HG03025 (cell line): ENCODE data around the gene PSORS1C1.
"Not testable (repeated sequence)": the region's sequence is repeated elsewhere in the genome, so short reads cannot be mapped to it uniquely, and the experiment has no call there.

Experiments
- ATAC-seq: cut with Tn5 transposase; IDR thresholded peaks from one replicate; pipeline ENCODE4 v1.9.1; 2021; ENCODE audit warnings: mild to moderate bottlenecking, moderate library complexity; ENCODE audit not compliant: unreplicated experiment, low FRiP score

The PSORS1C1 gene

DNA sequence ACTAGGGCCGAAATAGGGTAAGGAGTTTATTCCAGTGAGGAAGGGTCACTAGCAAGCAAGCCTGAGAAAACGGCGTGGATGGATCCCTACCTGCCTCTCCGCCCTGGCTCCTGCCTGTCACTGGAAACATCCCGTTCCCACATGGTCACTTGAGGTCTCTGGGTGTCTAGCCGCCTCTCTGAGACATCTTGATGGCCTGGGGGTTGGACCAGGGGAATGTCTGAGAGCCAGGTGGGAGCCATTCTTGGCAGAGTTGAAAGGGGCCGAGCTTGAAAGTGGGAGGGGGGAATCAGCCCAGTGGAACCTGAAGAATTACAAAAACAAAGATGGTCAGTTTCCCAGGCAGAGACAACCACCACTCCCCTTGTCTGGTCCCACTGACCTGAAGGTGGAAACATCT lies 42.0 kb downstream of the PSORS1C1 start:
- ATAC-seq = no peak

DNA sequence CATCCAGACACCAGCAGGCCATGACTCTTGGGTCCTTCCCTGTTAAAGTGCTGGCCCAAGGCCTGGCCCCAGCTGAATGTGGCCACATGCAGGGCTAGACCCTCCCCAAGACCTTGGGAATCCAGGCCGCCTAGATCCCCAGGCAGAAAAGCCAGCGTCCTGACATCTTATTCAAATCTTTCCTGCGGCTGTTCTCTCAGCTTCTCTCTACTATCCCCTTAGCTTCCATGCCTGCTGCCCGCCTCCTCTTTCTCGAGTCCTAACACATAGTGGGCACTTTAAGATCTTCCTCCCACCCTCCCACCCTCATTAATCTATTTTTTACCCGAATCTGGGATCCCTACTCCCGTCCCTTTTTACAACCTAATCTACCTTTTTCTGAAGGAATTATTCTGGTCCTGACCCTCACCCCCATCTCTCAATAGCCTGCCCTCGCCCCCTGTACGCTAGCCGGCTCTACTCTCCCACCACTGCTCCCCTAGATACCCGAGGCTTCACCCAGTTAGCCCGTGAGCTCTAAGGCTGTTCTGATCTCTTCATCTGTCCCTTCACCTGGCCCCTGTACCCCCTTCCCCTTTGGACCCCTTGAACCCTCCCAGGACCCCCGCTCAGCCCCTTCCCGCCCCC lies 43.0 kb downstream of the PSORS1C1 start, which contains the start of gene CCHCR1:
CCHCR1 (minus strand) TSS at position 290 of the 627 bp plus-strand sequence; CDS start at position 88, 202 bp downstream.
- ATAC-seq = no peak

DNA sequence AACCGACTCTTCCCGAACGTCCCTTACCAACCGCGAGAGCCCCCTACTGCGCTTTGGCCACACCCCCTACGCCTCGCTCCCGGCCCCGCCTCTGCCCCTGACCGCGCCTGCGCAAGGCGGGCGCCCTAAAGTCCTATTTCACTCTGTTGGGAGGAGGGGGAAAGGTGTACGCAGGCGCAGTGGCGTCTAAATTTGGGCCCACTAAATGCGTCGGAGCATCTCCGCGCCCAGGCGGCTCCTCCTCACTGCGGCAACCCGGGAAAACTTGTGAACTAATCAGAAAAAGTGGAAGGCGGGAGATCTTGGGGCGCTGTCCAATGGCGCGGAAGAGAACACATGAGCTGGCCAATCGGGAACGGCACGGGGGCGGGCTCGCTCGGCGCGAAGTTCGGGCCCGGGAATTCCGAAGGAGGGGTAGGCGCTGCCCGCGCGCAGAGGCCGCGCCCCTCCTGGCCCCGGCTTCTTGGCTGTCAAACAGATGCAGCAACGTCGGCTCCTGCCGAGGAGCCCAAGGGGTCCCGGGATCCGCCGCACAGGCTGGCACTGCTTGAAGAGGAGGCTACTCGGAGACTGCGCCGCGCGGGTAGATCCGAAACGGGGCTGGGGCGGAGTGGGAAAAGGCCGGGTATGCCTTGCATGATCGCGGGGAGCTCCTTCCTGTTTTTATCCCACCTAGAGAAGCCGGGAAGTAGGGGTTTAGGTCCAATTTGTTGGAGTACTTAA lies 43.7 kb downstream of the PSORS1C1 start, which contains the start of gene TCF19:
TCF19 (plus strand) TSS at position 450 of the 723 bp plus-strand sequence. CDS start 881 bp downstream, outside the sequence.
- ATAC-seq = peak; percentile 86

DNA sequence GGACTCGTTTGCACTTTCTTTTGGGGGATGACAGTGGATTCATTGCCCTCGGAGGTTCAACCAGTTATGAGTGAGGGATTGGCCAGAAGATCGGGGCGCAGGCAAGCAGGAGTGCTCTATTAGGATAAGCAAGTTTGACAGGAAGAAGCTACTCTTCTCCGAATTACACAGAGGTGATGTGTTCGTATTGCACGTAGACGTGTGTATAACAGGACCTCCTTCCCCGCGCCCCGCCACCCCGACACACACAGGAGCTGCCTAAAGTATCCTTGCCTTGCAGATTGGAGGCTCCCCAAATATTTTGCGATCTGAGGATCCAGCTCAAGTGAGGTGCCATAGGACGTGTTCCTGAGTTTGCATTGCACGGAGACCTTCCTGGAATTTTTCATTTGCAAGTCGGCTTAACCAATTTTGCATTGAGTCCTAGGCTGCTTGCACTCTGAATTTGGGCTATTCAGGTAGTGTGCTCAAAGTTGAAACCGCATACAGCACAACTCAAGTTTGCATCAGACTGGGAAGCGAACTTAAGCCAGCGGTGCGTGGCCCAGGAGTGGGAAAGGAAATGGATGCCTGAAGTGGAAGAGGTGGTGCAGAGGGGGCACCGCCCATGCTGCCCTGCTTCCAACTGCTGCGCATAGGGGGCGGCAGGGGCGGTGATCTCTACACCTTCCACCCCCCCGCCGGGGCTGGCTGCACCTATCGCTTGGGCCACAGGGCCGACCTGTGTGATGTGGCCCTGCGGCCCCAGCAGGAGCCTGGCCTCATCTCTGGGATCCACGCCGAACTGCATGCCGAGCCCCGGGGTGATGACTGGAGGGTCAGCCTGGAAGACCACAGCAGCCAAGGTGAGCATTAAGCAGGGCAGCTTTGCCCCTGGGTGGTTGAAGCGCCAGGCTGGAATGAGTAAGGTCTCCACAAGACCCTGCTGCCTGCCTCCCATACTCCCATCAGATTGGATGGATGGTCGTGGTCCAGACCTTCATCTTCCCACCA lies 44.6 kb downstream of the PSORS1C1 start:
- no peak for ATAC-seq

DNA sequence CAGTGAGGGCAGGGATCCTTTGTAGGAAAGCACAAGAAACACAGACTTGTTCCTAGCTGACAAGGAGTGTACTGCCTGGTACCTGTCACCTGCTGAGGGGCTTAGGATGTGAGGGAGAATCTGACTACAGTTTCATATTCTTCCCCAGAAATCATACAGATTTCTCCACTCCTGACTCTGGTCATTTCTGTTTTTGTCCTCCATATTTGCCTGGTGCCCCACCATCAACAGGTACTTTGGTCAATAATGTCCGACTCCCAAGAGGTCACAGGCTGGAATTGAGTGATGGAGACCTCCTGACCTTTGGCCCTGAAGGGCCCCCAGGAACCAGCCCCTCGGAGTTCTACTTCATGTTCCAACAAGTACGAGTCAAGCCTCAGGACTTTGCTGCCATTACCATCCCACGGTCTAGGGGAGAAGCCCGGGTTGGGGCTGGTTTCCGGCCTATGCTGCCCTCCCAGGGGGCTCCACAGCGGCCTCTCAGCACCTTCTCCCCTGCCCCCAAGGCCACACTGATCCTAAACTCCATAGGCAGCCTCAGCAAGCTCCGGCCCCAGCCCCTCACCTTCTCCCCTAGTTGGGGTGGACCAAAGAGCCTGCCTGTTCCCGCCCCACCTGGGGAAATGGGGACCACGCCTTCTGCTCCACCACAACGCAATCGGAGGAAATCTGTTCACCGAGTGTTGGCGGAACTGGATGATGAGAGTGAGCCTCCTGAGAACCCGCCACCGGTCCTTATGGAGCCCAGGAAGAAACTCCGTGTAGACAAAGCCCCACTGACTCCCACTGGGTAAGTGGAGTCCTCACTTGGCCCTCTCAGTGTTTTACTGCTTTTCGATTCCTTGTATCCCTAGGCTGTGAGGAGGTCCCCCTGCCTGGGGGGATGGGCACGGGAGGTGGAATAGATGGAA lies 46.9 kb downstream of the PSORS1C1 start:
- no peak for ATAC-seq

DNA sequence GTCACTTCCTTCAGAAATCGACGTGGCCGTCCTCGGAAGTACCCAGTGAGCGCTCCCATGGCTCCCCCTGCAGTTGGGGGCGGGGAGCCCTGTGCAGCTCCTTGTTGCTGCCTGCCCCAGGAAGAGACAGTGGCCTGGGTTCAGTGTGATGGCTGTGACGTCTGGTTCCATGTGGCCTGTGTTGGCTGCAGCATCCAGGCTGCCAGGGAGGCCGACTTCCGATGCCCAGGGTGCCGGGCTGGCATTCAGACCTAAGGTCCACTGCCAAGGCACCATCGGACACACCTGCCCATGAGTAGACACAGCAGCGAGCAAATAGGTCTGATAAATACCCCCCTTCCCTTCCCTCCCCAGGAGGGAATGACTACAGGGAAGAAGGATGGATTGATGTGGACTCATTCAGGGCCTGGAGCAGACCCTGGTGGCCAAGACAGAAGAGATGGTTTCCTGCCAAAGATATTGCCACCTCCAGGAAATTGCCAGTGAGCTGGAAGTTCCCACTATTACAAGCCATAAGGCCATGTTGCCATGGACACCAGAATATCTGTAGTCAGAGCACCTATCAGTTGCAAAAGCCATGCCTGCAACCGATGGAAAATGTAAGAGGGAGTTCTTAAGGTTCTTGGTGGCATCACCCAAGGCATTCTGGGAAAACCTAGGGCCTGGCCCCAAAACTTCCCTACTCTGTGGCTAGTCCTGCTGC lies 48.0 kb downstream of the PSORS1C1 start:
- no peak for ATAC-seq

DNA sequence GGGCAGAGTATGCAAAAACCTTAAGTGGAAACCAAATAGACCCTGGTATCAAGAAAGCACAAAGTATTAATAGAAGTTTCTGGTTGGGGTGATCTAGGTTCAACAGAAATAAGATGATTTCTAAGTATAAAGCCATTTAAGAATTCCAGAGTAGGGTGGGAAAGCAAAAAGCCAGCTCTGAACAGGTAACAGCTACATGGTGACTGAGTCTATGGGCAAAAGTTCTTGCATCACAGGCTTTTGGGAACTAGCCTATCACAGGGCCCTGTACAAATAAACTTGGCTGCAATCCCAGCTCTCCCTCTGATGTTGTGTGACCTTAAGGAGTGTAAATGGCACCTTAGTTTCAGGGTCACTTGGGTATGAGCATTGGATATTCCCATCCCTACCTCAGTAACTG lies 49.3 kb downstream of the PSORS1C1 start:
- no peak for ATAC-seq

DNA sequence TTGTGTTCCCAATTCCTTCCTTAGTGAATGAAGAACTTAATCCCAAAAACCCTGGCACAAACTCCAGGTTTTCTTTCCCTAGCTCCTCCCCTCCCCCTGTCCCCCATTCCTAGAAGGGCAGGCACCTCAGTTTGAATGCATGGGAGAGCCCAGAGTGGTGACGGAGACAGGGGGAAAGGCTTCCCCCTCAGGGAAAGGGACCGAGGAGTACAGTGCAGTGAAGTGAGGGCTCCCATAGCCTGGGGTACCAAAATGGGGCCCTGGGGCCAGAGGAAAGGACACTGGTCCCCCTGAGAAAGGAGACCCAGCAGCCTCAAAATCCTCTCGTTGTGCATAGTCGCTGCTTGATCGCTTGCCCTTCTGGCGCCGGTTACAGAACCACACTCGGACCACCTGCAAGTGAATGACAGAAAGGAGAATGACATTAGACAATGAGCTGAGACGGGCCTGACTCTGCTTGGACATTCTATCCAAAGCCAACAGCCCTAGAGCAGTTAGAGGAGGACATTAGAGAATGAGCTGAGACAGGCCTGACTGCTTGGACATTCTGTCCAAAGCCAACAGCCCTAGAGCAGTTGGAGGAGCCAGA lies 50.0 kb downstream of the PSORS1C1 start:
- not testable (repeated sequence) for ATAC-seq

DNA sequence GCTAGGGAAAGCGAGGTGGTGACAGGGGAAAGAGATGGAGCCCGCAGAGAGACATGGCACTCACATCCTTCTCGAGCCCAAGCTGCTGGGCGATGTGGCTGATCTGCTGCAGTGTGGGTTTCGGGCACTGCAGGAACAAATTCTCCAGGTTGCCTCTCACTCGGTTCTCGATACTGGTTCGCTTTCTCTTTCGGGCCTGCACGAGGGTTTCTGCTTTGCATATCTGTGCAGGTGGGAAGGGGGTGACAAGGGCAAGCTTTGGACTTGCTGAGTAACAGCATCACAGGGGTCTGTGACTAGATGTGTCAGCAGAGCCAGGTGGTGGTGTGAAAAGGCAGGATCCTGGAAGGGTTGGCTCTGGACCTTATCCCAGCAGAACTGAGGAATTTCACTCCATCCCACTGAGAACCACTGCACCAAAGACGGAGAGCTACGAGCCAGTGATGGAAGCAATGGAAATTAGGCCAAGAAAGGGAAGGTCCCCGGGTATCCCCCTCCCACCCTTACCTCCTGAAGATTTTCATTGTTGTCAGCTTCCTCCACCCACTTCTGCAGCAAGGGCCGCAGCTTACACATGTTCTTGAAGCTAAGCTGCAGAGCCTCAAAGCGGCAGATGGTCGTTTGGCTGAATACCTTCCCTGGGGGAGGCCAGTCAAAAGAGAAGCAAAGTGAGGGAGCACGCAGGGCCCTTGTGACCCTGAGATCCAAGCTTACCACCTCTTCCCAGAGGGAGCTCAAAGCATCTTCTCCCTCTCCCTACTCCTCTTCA lies 50.6 kb downstream of the PSORS1C1 start:
- ATAC-seq = peak; percentile 65

DNA sequence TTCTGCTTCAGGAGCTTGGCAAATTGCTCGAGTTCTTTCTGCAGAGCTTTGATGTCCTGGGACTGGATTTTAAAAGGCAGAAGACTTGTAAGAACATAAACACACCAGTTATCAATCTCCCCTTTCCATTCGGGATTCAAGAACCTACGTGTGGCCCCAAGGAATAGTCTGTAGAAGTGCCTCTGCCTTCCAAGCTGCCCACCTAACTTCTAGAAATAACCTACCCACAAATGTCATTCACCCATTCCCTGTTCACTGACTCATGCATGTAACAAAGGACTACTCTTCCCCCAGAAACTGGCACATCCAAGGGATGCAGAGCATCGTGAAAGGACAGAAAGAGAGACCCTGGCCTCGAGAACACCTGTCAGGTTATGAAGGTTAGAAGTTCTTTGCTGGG lies 51.4 kb downstream of the PSORS1C1 start:
- no peak for ATAC-seq

DNA sequence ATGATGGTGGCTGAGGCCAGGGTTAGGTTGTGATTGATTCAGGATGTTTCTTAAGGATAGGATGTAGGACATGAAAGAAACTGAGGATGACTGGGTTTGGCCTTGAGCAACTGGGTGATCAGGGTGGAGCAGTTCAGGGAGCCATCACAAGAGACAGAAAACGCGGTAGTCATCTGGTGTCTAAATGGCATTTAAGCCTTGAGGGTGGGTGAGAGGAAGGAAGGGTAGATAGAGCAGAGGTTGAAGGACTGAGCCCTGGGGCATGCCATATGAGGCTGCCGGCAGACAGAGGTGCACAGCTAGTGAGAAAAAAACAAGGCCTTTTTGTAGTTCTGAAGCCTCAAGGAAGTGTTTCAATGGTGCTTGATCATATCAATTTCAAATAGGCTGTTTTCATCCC lies 54.0 kb downstream of the PSORS1C1 start:
- no peak for ATAC-seq

DNA sequence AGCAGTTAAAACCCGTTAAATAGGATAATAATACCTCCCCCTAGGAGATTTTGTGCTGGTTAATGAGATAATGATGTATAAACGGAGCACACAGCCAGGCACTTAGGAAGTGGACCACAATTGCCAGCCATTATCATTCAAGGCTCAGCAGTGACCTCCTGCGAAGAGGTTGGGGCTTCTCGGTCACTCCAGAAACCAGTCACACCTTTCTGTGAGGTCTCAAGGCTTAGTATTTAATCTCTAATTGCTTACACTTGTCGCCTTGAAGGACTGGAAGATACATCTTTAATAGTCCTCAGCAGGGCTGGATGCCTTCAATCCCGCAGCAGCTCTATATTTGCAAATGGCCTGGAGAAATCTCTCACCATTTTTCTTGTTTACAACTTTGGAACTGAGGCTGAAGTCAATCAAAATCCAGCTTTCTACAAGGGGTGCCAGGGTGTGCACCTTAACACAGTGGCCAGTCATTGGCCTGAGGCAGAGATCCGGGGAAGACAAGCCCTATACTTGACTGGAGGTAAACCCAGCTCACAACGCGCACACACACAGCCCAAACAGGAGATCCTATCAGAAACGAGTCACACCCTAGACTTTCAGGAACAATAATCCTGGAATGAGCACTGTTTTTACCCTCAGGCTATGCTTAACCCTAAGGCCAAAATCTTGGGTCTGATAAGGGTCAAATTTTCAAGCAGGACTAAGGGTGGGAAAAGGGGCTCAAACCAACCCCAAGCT lies 54.7 kb downstream of the PSORS1C1 start:
- no peak for ATAC-seq

DNA sequence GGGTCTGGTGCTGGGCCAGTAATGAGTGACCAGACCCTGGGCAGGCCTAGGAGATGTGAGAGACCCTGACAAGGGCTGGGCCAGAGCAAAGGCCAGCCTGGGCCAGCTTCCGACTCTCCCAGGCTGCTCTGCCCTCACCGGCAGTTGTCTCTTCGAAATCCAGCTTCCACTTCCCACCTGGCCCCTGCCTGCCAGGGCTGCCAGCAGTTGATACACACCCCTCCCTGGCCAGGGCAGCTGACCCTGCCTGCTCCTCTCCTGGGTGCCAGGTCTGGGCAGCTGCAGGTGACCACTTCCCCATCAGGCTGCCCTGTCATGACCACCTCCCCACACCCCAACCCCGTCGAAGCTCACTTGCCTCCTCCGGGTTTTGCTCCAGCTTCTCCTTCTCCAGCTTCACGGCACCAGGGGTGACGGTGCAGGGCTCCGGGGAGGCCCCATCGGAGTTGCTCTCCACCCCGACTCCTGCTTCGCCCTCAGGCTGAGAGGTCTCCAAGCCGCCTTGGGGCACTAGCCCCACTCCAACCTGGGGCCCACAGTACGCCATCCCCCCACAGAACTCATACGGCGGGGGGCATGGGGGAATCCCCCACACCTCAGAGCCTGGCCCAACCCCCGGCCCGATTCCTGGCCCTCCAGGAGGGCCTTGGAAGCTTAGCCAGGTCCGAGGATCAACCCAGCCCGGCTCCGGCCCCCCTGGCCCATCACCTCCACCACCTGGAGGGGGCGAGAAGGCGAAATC lies 55.4 kb downstream of the PSORS1C1 start:
- not testable (repeated sequence) for ATAC-seq

DNA sequence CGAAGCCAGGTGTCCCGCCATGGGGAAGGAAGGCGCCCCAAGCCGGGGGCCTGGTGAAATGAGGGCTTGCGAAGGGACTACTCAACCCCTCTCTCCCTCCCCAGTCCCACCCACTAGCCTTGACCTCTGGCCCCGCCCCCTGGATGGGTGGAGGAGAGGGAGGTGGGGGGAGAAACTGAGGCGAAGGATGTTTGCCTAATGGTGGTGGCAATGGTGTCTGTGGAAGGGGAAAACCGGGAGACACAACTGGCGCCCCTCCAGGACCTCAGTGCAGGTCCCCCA lies 55.9 kb downstream of the PSORS1C1 start, which contains the start of gene POU5F1:
POU5F1 (minus strand) TSS at position 83 of the 282 bp plus-strand sequence; CDS start at position 21, 62 bp downstream.
- ATAC-seq = no peak

DNA sequence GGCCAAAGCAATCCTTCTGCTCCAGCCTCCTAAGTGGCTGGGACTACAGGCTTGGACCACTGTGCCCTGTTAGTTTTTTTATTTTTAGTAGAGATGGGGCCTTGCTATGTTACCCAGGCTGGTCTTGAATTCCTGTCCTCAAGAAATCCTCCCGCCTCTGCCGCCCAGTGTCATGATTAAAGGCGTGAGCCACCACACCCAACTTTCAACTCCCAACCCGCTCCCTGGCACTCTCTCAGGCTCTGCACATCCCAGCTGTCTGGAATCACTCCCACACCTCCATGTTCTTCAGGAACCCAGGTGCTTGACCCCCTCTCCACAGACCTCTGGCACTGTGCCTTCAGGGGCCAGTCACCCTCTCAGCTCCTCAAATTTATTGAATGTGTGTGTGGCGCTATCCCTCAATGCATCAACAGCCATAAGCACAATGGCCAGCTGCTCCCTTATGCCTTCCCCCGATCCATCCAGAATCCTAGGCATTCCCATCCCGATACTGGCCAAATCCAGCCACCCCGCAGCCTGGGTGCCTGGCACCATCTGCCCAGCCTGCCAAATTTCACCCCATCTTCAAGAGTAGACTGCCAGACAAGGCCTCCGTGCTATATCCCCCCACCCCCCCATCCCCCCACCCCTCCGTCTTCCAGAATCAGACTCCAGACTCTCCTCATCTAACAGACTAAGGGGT lies 56.5 kb downstream of the PSORS1C1 start:
- ATAC-seq = no peak
